C4-2B (cell line): Measurements from ENCODE around the gene KRTAP10-6.
"Not testable (repeated sequence)": the region's sequence is repeated elsewhere in the genome, so short reads cannot be mapped to it uniquely, and the experiment has no call there.

Experiments
- H3K27ac ChIP-seq: fragments of 450-650 bp; 2 replicates; pipeline ENCODE4 v1.5.1; 2017
- CTCF ChIP-seq: fragments of 450-650 bp; conservative IDR thresholded peaks from 2 replicates; pipeline ENCODE4 v1.5.1; 2017; ENCODE audit warnings: mild to moderate bottlenecking
- ZFX ChIP-seq: fragments of 450-650 bp; IDR thresholded peaks from 2 replicates; pipeline ENCODE4 v1.6.1; 2017

The KRTAP10-6 gene

GRCh38 chr21:44592446-44593311, at the start of gene KRTAP10-6:
Gene KRTAP10-6, minus strand, starts transcription at chr21:44592505. Its CDS starts 21 bp downstream, at chr21:44592484.
- TF ChIP-seq ZFX (no peak), CTCF (no peak)
- H3K27ac ChIP-seq: peak within 1 kb of the TSS; percentile 54

GRCh38 chr21:44640761-44641160, 48.5 kb upstream of the KRTAP10-6 start:
- TF ChIP-seq ZFX: no peak
- no peak for TF ChIP-seq CTCF

GRCh38 chr21:44639331-44639655, 47.0 kb upstream of the KRTAP10-6 start:
- TF ChIP-seq CTCF (no peak), ZFX (no peak)
- H3K27ac ChIP-seq: no peak overlapping the region

More at GRCh38 chr21:44640761-44641160, 48.5 kb upstream of the KRTAP10-6 start:
- no peak overlapping the region for H3K27ac ChIP-seq

- not testable (repeated sequence) for H3K27ac ChIP-seq
Observed at GRCh38 chr21:44638506-44639330, 46.4 kb upstream of the KRTAP10-6 start.

GRCh38 chr21:44637851-44638348, 45.6 kb upstream of the KRTAP10-6 start:
- not testable (repeated sequence) for H3K27ac ChIP-seq

GRCh38 chr21:44637018-44637850, 44.9 kb upstream of the KRTAP10-6 start, which contains the start of gene KRTAP10-10:
Gene KRTAP10-10, plus strand, starts transcription at chr21:44637356. Its CDS starts 62 bp downstream, at chr21:44637418.
- H3K27ac ChIP-seq: no peak within 1 kb of the TSS
- TF ChIP-seq ZFX (no peak), CTCF (no peak)

- H3K27ac ChIP-seq: no peak overlapping the region
- TF ChIP-seq CTCF: no peak
- TF ChIP-seq ZFX: no peak
Observed at GRCh38 chr21:44636209-44637017, 44.1 kb upstream of the KRTAP10-6 start.
